HG03571 (cell line): ENCODE measurements around the gene SH3BGRL3.
"Not testable (repeated sequence)": the region's sequence is repeated elsewhere in the genome, so short reads cannot be mapped to it uniquely, and the experiment has no call there.

ENCODE experiments used
- ATAC-seq: cut with Tn5 transposase; IDR thresholded peaks from one replicate; pipeline ENCODE4 v1.9.1; 2021; ENCODE audit not compliant: unreplicated experiment

Gene SH3BGRL3

DNA sequence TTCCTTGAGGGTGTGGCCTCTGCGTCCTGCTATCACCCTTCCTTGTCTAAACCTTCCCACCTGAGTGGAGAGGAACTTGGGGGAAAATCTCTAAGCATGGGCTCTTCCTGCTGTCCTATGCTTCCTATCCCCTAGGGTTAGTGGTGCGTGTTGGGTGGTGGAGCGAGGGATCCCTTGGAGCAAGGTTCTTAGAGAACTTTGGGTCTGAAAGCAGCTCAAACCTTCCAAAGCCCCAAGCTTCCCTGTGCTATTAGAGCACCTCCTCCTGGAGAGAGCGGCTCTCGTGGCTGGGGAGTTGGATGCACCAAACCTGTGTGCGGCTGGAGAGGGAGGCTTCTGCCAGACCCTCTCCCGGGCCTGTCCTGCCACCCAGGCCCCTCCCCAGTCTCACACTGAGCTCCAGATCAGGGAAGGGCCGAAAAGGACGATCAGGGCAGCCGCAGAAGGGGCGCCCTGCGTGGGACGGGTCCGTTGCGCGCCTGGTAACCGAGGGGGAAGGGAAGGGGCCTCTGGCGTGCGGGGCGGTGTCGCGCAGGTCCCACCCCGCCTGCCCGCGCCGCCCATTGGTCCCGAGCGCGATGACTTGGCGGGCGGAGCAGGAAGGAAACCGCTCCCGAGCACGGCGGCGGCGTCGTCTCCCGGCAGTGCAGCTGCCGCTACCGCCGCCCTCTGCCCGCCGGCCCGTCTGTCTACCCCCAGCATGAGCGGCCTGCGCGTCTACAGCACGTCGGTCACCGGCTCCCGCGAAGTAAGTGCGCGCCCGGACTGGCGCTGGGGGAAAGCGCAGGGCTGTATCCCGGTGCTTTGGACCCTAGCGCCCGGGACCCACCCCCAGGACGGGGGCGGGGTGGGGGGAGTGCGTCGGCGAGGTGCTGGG lies at the start of gene SH3BGRL3:
TSS of gene SH3BGRL3 (plus strand) at position 631 of the 877 bp plus-strand sequence. CDS start at position 701, 70 bp downstream.
- ATAC-seq = peak; percentile 67

DNA sequence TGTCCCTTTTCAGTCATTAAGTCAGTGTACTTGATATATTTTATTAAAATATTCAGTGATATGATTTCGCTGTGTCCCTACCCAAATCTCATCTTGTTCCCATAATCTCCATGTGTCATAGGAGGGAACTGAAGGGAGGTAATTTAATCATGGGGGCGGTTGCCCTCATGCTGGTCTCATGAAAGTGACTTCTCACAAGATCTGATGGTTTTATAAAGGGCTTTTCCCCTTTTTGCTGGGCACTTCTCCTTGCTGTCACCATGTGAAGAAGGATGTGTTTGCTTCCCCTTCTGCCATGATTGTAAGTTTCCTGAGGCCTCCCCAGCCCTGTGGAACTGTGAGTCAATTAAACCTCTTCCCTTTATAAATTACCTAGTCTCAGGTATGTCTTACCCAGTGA lies 49.2 kb upstream of the SH3BGRL3 start:
- ATAC-seq = not testable (repeated sequence)

DNA sequence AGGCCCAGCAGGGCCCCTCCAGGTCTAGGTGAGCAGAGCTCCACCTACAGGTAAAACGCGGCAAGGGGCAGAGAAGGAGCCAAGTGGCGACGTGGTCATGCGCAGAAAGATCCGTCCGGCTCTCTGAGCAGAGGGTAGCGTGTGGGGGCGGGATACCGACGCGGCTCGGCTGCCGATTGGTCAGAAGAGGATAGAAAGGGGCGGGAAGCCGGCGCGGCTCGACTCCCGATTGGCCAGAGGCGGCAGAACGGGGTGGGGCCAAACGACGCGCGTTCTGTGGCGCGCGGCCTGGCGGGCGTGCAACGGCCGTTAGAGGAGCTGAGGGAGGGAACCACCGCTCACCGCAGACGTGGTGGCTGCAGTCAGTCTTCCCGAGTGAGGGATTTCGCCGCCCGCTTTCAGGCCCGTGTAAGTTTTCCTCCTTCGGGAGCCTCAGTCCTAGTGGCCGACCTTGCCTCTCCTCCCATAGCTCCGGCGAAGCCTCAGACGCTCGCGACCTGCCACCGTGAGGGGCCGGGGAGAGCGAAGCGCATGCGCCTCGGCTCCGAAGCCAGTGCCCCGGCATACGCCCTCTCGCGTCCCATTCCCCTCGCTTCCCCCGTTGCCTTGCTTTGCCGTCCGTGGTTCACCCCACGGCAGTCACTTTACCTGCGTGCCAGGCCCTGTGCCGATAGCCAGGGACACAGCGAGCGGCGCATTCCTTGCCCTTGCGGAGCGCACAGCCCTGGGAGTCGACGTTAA lies 45.8 kb upstream of the SH3BGRL3 start, which contains the start of gene CEP85:
TSS of gene CEP85 (plus strand) at position 298 of the 741 bp plus-strand sequence. CDS start 5,584 bp downstream, outside the sequence.
- peak; percentile 83 for ATAC-seq

DNA sequence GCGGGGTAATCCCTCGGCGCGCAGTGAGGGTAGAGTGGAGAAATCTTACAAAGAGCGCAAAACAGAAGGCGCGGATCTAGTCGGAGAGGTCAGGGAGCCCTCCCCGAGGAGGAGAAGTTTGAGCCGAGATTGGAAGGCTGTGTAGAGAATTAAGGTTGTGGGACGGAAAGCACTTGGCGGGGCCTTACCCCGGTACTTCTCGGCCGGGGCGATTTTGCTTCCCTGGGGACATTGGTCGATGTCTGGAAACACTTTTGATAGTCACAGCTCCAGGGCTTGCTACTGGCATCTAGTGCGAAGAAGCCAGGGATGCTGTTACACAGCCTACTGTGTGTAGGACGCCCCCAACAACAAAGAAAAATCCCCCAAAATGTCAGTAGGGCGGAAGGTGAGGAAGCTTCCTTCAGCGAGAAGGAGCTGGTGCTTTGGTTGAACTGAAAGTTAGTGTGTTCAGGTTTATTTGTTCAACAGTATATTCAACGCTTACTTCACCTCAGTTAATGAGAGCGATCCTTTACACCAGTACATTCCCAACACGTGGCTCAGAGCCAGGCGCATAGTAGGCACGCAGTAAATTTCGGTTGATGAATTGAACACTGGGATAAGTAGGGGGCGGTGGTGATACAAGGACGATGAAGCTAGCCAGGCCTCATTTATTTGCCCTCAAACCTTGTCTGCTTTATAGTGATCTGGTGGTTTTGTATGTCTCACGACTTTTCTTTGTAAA lies 45.1 kb upstream of the SH3BGRL3 start:
- ATAC-seq = peak; percentile 4

DNA sequence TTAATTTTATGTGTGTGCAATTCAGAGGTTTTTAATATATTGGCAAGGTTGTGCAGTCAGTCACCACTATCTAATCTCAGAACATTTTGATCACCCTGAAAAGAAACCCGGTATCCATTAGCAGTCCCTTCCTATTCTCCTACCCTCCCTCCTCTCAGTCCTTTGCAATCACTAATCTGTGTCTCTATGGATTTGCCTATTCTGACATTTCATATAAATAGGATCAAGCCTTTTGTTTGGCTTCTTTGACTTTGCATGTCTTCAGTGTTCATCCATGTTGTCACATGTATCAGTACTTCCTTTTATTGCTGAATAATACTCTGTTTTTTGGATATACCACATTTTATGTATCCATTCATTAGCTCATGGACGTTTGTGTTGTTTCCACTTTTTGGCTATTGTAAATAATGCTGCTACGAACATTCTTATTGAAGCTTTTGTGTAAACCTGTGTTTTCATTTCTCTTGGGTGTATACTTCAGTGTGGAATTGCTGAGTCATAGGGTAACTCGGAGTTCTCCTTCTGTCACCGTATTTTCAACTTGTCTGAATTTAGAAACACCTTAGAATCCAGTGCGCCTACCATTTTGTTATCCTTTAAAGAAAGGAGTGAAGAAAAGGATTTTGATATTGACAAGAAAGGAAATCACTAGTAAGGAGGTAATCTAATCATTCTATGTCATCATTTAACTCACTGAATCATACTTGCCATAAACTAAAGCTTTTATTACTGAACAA lies 42.5 kb upstream of the SH3BGRL3 start:
- ATAC-seq = no peak

DNA sequence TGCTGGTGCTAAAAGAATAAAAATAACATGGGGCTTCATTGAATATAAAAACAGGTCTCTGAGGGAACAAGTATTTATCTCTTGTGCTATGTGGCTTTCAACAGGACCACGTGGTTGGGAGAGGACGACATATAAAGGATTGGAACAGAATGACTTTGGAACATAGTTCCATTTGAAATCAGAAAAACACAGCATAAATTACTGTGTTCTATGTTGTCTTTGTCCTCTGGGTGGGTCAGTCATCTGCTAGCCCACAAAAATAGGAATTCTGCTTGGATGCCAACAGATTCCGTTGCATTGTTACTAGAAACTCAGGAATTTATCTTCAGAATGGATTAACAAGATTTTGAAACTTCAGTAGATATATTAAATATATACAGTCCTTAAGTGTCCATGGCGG lies 40.0 kb upstream of the SH3BGRL3 start:
- no peak for ATAC-seq

DNA sequence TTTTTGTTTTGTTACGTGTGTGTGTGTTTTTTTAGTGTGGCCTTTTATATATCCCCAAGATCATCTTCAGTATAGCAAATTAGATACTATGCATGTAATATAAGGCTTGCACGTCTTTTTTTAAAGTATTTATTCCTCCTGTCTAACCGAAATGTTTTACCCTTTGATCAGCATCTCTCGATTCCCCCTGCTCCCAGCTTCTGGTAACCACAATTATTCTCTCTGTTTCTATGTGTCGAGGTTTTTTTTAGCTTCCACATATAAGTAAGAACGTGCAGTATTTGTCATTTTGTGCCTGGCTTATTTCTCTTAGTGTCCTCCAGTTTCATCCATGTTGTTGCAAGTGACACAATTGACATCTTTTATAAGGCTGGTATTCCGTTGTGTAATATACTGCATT lies 27.2 kb upstream of the SH3BGRL3 start:
- ATAC-seq = no peak

DNA sequence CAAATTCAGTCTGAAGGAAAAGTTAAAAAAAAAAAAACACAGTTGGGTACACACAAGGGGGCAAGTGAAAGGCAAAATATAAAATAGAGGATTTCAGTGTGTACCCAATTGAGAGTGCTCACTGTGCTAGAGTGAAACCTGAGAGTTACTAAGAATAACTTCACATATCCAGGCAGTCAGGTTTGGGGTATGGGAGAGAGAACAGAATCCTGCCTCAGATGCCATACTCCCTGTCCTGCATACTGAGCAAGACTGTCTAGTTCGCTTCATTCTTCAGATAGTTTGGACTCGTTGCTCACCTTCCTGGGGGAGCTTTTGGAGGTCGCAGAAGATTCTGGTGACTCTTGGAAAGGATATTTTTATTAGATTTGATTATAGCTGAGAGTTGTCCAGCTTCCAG lies 25.5 kb upstream of the SH3BGRL3 start:
- no peak for ATAC-seq

DNA sequence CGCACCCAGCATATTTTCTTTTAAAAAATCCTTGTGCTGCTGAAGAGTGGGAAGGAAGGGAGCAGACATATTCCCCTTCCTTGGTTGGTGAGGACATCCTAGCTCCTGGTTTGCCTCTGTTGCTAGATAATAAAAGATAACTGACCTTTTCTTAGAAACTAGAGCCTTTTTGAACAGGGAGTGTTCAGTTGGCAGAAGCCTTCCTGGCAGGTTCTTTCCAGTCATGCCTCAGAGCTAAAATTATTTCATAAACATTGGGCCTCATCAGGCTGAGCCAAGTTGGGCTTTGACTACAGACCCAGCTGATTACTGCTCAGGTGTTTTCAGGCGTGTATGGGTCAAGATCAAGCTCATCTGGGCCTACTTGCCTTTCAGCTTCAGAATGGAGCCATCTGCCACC lies 22.7 kb upstream of the SH3BGRL3 start:
- no peak for ATAC-seq

DNA sequence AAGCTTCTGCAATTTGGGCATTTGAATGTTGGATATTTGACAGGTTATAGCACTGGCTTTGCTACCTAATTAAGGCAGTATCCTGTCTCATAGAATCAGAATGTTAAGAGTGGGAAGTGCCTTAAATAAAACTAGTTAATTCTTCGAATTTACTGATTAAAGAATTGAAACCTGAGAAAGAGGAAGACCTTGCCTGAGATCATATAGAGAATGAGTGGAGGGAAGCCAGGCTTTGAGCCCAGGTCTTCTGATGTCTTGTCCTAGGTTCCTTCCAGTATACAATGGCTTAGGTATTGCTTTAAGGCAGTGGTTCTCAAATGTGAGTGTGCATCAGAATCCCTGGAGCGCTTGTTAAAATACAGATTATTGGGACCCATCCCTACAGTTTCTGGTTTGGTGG lies 20.9 kb upstream of the SH3BGRL3 start:
- no peak for ATAC-seq

DNA sequence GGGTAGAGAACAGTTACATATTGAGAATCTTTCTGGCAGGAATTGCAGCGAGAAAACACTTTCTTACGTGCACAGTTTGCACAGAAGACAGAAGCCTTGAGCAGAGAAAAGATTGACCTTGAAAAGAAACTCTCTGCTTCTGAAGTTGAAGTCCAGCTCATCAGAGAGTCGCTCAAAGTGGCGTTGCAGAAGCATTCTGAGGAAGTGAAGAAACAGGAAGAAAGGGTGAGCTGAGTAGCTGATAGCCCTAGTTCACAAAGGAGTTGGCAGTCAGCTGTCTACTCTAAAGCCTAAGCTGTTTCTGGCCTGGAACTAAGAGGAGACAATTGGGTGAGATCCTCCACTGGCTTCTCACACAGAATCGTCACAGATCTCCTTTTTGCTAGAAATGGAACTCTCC lies 20.3 kb upstream of the SH3BGRL3 start:
- no peak for ATAC-seq

DNA sequence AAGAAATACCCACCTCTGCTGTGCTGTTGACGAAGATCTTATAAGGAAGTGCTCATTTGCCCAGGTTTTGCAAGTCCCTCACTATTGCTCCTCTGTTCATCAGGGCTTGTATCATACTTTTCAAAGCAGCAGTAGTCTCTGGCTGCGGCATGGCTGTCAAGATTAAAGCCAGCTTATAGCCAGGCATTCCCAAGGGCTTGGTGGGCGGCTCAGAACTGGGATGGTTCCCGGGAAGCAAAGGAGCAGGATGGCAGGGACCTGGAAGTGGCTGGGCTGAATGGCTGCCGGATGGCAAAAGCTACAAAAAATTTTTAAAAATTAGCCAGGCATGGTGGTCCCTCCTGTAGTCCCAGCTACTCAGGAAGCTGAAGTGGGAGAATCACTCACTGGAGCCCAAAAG lies 16.7 kb upstream of the SH3BGRL3 start:
- ATAC-seq = no peak

DNA sequence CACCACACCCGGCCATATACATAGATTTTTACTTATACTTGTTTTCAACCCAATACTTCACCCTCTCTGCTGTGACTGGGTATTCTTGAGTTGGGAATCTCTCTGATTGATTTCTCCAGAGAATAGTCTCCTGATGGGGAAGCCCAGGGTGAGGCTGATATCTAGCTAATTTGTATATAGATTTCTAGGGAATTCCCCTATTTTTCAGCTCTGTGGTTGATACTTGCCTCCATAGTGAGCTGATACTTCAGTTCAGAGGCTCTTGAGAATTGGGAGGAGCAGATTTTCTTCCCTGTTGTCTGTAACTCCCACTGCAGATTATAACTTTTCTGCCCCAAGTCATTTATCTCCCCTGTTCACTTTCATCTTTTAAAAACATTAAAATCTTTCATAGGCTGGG lies 14.5 kb upstream of the SH3BGRL3 start:
- no peak for ATAC-seq

DNA sequence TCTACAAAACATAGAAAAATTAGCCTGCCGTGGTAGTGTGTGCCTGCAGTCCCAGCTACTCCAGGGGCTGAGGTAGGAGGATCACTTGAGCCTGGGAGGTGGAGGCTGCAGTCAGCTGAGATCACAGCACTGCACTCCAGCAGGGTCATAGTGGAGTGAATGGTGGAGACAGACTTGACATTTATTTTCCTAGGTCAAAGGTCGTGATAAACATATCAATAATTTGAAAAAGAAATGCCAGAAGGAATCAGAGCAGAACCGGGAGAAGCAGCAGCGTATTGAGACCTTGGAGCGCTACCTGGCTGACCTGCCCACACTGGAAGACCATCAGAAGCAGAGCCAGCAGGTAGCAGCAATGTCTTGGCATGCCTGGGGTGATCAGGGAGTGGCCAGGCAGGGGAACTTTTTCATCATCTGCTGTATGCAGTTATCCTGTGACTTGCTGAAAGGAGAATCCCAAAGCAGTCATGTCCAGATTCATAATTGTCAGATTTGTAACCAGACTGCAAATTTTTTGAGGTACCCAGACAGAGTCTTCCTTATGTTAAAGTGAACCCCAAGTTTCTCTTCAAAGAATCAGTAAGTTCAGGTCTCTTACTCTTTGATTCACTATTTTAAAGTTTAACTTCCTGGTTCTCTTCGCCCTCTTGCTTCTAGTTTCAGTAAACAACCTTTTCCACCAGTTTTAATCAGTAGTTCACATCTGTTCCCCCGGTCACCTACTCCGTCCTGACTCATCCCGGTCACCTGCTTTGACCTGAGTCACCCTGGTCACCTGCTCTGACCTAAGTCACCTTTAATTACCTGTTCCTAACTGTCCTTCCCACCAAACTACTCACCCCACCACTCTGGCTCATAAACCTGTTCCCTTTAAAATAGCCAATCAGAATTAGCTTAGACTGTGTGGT lies 11.3 kb upstream of the SH3BGRL3 start:
- ATAC-seq = no peak

DNA sequence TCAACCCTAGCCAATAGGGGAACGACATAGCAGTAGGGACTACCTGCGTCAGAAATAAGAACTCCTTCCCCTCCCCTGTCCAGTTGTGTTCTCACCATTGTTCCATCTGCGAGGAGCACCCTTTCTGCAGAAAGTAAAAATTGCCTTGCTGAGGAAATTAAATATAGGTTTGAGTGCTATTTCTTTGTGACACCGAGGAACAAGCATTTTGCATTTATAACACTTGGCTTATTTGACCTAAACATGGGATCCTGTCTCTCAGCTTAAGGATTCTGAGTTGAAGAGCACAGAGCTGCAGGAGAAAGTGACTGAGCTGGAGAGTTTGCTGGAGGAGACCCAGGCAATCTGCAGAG lies 10.7 kb upstream of the SH3BGRL3 start:
- no peak for ATAC-seq

DNA sequence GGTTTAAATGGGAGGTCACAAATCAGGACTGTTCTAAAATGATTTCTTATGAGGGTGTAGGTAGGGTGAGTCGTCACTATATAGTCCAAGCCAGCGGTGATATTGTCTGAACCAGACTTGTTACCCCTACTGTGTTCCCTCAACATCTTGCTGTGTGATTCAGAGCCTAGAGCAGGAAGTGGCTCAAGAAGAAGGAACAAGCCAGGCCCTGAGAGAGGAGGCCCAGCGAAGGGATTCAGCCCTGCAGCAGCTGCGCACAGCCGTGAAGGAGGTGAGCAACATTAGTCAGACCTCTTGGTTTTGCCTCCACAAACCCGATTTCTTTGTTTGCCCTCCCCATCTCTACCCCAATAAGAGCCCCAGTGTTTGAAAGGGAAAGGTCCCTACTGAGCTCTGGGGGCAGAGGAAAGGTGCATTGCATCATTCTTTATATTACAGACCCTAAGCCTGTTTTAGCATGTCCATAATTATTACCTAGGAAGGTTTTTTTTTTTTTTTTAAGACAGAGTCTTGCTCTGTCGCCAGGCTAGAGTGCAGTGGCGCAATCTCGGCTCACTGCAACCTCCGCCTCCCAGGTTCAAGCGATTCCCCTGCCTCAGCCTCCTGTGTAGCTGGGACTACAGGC lies 5.0 kb upstream of the SH3BGRL3 start:
- no peak for ATAC-seq

DNA sequence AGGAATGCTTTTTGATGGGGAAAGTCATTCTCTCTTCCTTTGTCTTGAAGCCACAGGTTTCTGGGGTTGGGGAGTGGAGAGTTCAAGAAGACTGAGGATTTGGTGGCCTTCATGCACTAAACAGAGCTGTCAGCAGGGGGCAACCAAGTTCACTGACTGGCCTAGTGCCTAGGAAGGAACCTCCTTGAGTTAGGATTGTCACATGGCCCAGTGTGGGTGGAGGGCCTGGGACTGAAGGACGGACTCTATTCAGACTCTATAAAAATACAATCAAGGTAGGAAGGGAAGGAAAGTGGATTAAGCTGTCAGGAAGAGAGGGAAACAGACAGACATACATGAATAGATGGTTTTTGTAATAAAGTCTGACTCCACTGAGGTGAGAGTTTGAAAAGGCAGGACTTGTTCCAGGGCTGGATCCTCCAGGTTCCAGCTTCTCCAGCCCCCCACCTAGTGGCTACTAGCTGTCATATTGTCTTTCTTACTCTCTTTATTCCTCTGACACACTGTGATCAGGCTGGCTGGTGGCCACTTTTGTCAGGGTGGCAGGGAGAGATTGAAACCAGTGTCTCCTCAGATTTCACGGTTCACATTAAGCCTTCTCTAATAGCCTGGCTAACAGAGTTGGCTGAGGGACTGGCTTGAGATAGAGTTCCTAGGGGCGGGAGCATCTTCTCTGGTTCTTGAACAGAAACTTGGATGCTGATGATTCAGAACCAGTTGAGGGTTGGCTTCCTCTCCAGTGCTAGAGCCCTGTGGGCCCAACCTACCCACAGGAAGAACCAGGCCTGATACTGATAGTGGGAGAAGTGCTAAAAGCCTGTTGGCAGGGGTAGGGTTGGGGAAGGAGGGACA lies 4.1 kb upstream of the SH3BGRL3 start:
- ATAC-seq = no peak

DNA sequence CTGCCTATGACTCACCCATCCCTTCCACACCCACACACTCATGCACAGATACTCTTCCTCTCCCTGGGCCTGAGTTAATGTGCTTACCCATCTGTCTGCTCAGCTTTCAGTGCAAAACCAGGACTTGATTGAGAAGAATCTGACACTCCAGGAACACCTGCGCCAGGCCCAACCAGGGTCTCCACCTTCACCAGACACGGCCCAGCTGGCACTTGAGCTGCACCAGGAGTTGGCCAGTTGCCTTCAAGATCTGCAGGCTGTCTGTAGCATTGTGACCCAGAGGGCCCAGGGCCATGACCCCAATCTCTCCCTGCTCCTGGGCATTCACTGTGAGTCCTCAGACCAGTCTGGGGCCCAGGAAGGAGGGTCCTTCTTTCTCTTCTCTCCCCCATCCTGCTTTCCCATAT lies 3.5 kb upstream of the SH3BGRL3 start:
- ATAC-seq = no peak
